HepG2 (cell line): Measurements from ENCODE around the gene RAD51. TPM values are rescaled to one million over a fixed set of nuclear protein-coding genes. Genes with fewer than 3 reads are reported as not detected.

Experiments used
- ATAC-seq: fragments of 200-7000 bp; cut with Tn5 transposase; 3 replicates; pipeline ENCODE4 v1.9.1; 2020; ENCODE audit warnings: mild to moderate bottlenecking, moderate library complexity
- BruUV-seq: library from RNA; stranded (reverse); fragments of 400-500 nt; replicated peaks from 2 replicates; lab custom pipeline; 2021; lab: Mats Ljungman, UMichigan
- CTCF ChIA-PET: fragments of 300-600 bp; formaldehyde crosslinking; extraction: SDS; loops from one replicate; lab custom pipeline; 2021; ENCODE audit warnings: low total read pairs, inconsistent platforms, low intra/inter-chr PET ratio; lab: Yijun Ruan, JAX
- POLR2A ChIA-PET: fragments of 350-600 bp; sonication (Branson Sonifier 250); formaldehyde crosslinking; loops from one replicate; lab custom pipeline; 2020; ENCODE audit warnings: antibody characterized with exemption, inconsistent platforms; lab: Yijun Ruan, JAX
- DNase-seq: peaks from one replicate; pipeline ENCODE4 v3.0.0-alpha.2; 2015; ENCODE audit warnings: low spot score
- FAIRE-seq: peaks from 3 replicates; lab custom pipeline; 2011; peaks lifted over from hg19 to GRCh38; lab: Jason Lieb, UNC
- H2AFZ ChIP-seq: one replicate; pipeline ENCODE4 v1.6.1; 2011; ENCODE audit warnings: low read length, inconsistent platforms
- H3K27ac ChIP-seq: fragments of 300-600 bp; 3 replicates; pipeline ENCODE4 v1.8.0; 2011; ENCODE audit warnings: mixed run types, mild to moderate bottlenecking, mixed read lengths, low read length, inconsistent platforms; ENCODE audit not compliant: insufficient read depth; ENCODE audit errors: extremely low read length
- H3K27me3 ChIP-seq, 2 experiments: fragments of 200-600 bp in 1 of 2; 2 replicates in 1 of 2; 3 replicates in 1 of 2; pipeline versions ENCODE4 v1.6.0 to v1.8.0; 2011; ENCODE audit warnings: low read length in 2 of 2, mild to moderate bottlenecking in 2 of 2, moderate library complexity in 2 of 2, inconsistent platforms in 1 of 2; ENCODE audit not compliant: insufficient read depth in 2 of 2, control insufficient read depth in 1 of 2
- H3K36me3 ChIP-seq, 2 experiments: fragments of 200-600 bp in 1 of 2; replicated peaks in 1 of 2; 2 replicates in 1 of 2; 3 replicates in 1 of 2; pipeline versions ENCODE4 v1.5.1 to v1.8.0; 2011; ENCODE audit warnings: low read length in 2 of 2, inconsistent platforms in 1 of 2; ENCODE audit not compliant: insufficient read depth in 2 of 2, control insufficient read depth in 1 of 2
- H3K4me1 ChIP-seq: 2 replicates; pipeline ENCODE4 v1.5.1; 2012; ENCODE audit warnings: low read length, inconsistent platforms; ENCODE audit not compliant: insufficient read depth
- H3K4me2 ChIP-seq: 2 replicates; pipeline ENCODE4 v1.6.0; 2011; ENCODE audit warnings: low read depth, low read length, inconsistent platforms
- H3K4me3 ChIP-seq, 3 experiments: fragments of 200-600 bp in 1 of 3; sonication (generic), shearing (Covaris generic) in 1 of 3; replicated peaks in 1 of 3; 2 replicates each; pipeline ENCODE4 v1.5.1; 2011 to 2016; ENCODE audit warnings: low read length in 3 of 3, inconsistent platforms in 2 of 3, low read depth in 2 of 3, mild to moderate bottlenecking in 2 of 3, control low read depth in 1 of 3, mixed read lengths in 1 of 3; ENCODE audit not compliant: insufficient read depth in 1 of 3
- H3K79me2 ChIP-seq: one replicate; pipeline ENCODE4 v1.6.1; 2011; ENCODE audit warnings: low read length, inconsistent platforms; ENCODE audit not compliant: insufficient read depth
- H3K9ac ChIP-seq: 2 replicates; pipeline ENCODE4 v1.6.0; 2011; ENCODE audit warnings: mild to moderate bottlenecking, low read depth, low read length, inconsistent platforms; ENCODE audit not compliant: insufficient read depth
- H3K9me3 ChIP-seq: 2 replicates; pipeline ENCODE4 v1.5.1; 2012; ENCODE audit warnings: mild to moderate bottlenecking, low read length
- H4K20me1 ChIP-seq: 2 replicates; pipeline ENCODE4 v1.6.0; 2011; ENCODE audit warnings: inconsistent platforms, mild to moderate bottlenecking, low read length, moderate library complexity; ENCODE audit not compliant: insufficient read depth
- ATF1 ChIP-seq: IDR thresholded peaks from 2 replicates; pipeline ENCODE4 v1.6.1; 2016; ENCODE audit warnings: mild to moderate bottlenecking, control low read depth
- IRF1 ChIP-seq: sonication (generic); formaldehyde crosslinking; IDR thresholded peaks from 2 replicates; pipeline ENCODE4 v1.4.0; 2020; ENCODE audit warnings: low read depth, mild to moderate bottlenecking, missing genetic modification reagents
- KLF6 ChIP-seq: IDR thresholded peaks from 2 replicates; pipeline ENCODE4 v1.8.0; 2016; ENCODE audit warnings: missing biosample characterization, missing genetic modification reagents
- LCORL ChIP-seq, 2 experiments: fragments of 450-650 bp in 1 of 2; sonication (generic) in 1 of 2; formaldehyde crosslinking in 1 of 2; IDR thresholded peaks; 2 replicates each; pipeline versions ENCODE4 v1.5.0 to v1.6.1; 2017 to 2020; ENCODE audit warnings: antibody characterized with exemption in 1 of 2, missing genetic modification reagents in 1 of 2
- MAFF ChIP-seq: IDR thresholded peaks from 2 replicates; pipeline ENCODE4 v1.6.1; 2011; ENCODE audit warnings: low read depth, low read length, improper control_type of control experiment
- PAF1 ChIP-seq: IDR thresholded peaks from 2 replicates; pipeline ENCODE4 v1.6.1; 2016; ENCODE audit warnings: missing genetic modification reagents, missing compliant biosample characterization
- TRAFD1 ChIP-seq: sonication (generic); formaldehyde crosslinking; IDR thresholded peaks from 2 replicates; pipeline ENCODE4 v1.5.1; 2020; ENCODE audit warnings: missing genetic modification reagents, mild to moderate bottlenecking, borderline replicate concordance
- TSC22D2 ChIP-seq: sonication (generic); formaldehyde crosslinking; IDR thresholded peaks from 2 replicates; pipeline ENCODE4 v1.5.1; 2020; ENCODE audit warnings: missing genetic modification reagents, mild to moderate bottlenecking, borderline replicate concordance
- ZBTB25 ChIP-seq: IDR thresholded peaks from 2 replicates; pipeline ENCODE4 v1.6.1; 2018; ENCODE audit warnings: missing genetic modification reagents
- ZNF263 ChIP-seq: sonication (generic); formaldehyde crosslinking; IDR thresholded peaks from 2 replicates; pipeline ENCODE4 v1.4.0; 2020; ENCODE audit warnings: missing genetic modification reagents
- ZNF850 ChIP-seq: sonication (generic); formaldehyde crosslinking; conservative IDR thresholded peaks from 2 replicates; pipeline ENCODE4 v1.9.0; 2021; ENCODE audit warnings: mild to moderate bottlenecking, missing genetic modification reagents
- WGBS: methylation state at CpG from one replicate; pipeline ENCODE4 v1.1.6; 2017; ENCODE audit warnings: low lambda C conversion rate; 5-methylcytosine and 5-hydroxymethylcytosine counted together
- in situ Hi-C: cut with HindIII; loops from 2 replicates; pipeline ENCODE4 v1.10.0; 2017; ENCODE audit warnings: low pct_unique_long_range_greater_than_20kb; ENCODE audit not compliant: extremely low pct_ligation_motif_present
- intact Hi-C: fragments of 100-400 bp; cut with micrococcal nuclease; formaldehyde crosslinking; loops from one replicate; pipeline ENCODE4 v1.10.0; 2022; ENCODE audit not compliant: unreplicated experiment
- polyA plus RNA-seq, 8 experiments: library from polyadenylated mRNA; depleted of rRNA in 3 of 8; stranded (reverse) in 7 of 8; unstranded in 1 of 8; fragments of >200 nt; fragmentation: Illumina TruSeq in 4 of 8; extraction: Trizol in 4 of 8; gene quantifications; 2 replicates each; pipeline versions ENCODE4 v1.2.1 to v1.2.3, GENCODE V29; 2011 to 2016; ENCODE audit warnings: low read depth in 4 of 8, missing spikeins in 1 of 8, mixed read lengths in 1 of 8; ENCODE audit not compliant: insufficient read depth in 1 of 8
- total RNA-seq, 5 experiments: library from RNA; depleted of rRNA; stranded (reverse); fragments of >200 nt; fragmentation: Illumina TruSeq; extraction: Trizol; gene quantifications; 2 replicates each; pipeline ENCODE4 v1.2.3, GENCODE V29; 2016; ENCODE audit warnings: low read depth in 1 of 5

The RAD51 gene
- total and polyA plus RNA-seq, 2 of the 13 experiments (the other 11 are each of a cell fraction or from before 2014, with no cell fraction given) = 8.5 to 12.8 TPM

GRCh38 chr15:40775740-40776536 is 81.0 kb downstream of the RAD51 start:
- POLR2A ChIA-PET = no interaction called here
- DNase-seq = no peak
- in situ Hi-C loops (no loop called here), intact Hi-C loops (no loop called here)
- H4K20me1 ChIP-seq = no peaks in the 10 kb centered on the region
- ATAC-seq = no peak
- no peak for FAIRE-seq
- no peak overlapping the region for H2AFZ ChIP-seq
- H3K27ac ChIP-seq = no peak overlapping the region
- no peak overlapping the region for H3K4me3 ChIP-seq
- H3K36me3 ChIP-seq = peaks cover 33 to 67% of the 10 kb centered on the region in 2 experiments; a peak in 4 of 5 replicates
- no peak overlapping the region for H3K9ac ChIP-seq
- H3K79me2 ChIP-seq = no peaks in the 10 kb centered on the region
- CTCF ChIA-PET = no interaction called here
- no peaks in the 10 kb centered on the region for H3K27me3 ChIP-seq
- no TSS peak for BruUV-seq
- H3K9me3 ChIP-seq = no peaks in the 10 kb centered on the region
- TF ChIP-seq PAF1 (no peak), ZNF263 (CRISPR knock-in tag) (peak; percentile 66), ZBTB25 (CRISPR knock-in tag) (no peak), TSC22D2 (CRISPR knock-in tag) (no peak), ATF1 (CRISPR knock-in tag) (no peak)
- H3K4me2 ChIP-seq = no peak overlapping the region
- 90% methylated on average over 7 of the region's 14 CpGs for WGBS
- no peaks in the 10 kb centered on the region for H3K4me1 ChIP-seq

GRCh38 chr15:40776537-40777141 is 81.7 kb downstream of the RAD51 start:
- CTCF ChIA-PET = no interaction called here
- in situ Hi-C loops = no loop called here
- ATAC-seq (no peak), DNase-seq (no peak), FAIRE-seq (no peak)
- intact Hi-C loops = no loop called here
- no peaks in the 10 kb centered on the region for H4K20me1 ChIP-seq
- no peak overlapping the region for H2AFZ ChIP-seq
- WGBS = 92% methylated on average over 11 of the region's 11 CpGs
- TF ChIP-seq ZNF850 (CRISPR knock-in tag) = no peak
- no peak for TF ChIP-seq KLF6
- no peak for TF ChIP-seq MAFF
- no peak for TF ChIP-seq TRAFD1 (CRISPR knock-in tag)
- TF ChIP-seq LCORL (IDR thresholded peaks at IDR 0.05) = no peak
- no peak for TF ChIP-seq LCORL (CRISPR knock-in tag; IDR thresholded peaks at IDR 0.05)
- no peak for TF ChIP-seq IRF1 (CRISPR knock-in tag)
- POLR2A ChIA-PET = no interaction called here
- H3K4me2 ChIP-seq = no peak overlapping the region
- H3K4me3 ChIP-seq = no peak overlapping the region
- H3K27ac ChIP-seq = no peak overlapping the region
- no peaks in the 10 kb centered on the region for H3K4me1 ChIP-seq
- H3K79me2 ChIP-seq = no peaks in the 10 kb centered on the region
- H3K36me3 ChIP-seq = peaks cover 32 to 67% of the 10 kb centered on the region in 2 experiments; a peak in 4 of 5 replicates
- H3K9ac ChIP-seq = no peak overlapping the region
- BruUV-seq = no TSS peak
- H3K9me3 ChIP-seq = no peaks in the 10 kb centered on the region
- H3K27me3 ChIP-seq = no peaks in the 10 kb centered on the region
